Endodermal cell (in vitro differentiated cells): ENCODE results near the gene PHF2. TPM values are rescaled to one million over a fixed set of nuclear protein-coding genes. Genes with fewer than 3 reads are reported as not detected.

Source experiments
- DNase-seq: peaks from one replicate; pipeline ENCODE4 v3.0.0-alpha.2; 2017
- H3K27ac ChIP-seq: 2 replicates; pipeline ENCODE4 v1.5.1; 2013; ENCODE audit warnings: mild to moderate bottlenecking, low read depth, low read length, moderate library complexity
- H3K27me3 ChIP-seq: 2 replicates; pipeline ENCODE4 v1.6.1; 2013; ENCODE audit warnings: mild to moderate bottlenecking, low read length, moderate library complexity; ENCODE audit not compliant: insufficient read depth, control insufficient read depth, poor library complexity, severe bottlenecking
- H3K36me3 ChIP-seq: 2 replicates; pipeline ENCODE4 v1.7.0; 2013; ENCODE audit warnings: mild to moderate bottlenecking, low read length, moderate library complexity; ENCODE audit not compliant: control insufficient read depth, insufficient read depth
- H3K4me1 ChIP-seq: one replicate; pipeline ENCODE4 v1.7.0; 2013; ENCODE audit warnings: low read length; ENCODE audit not compliant: control insufficient read depth, insufficient read depth
- H3K4me3 ChIP-seq: 2 replicates; pipeline ENCODE4 v1.5.1; 2013; ENCODE audit warnings: mild to moderate bottlenecking, low read length, moderate library complexity
- H3K9ac ChIP-seq: 2 replicates; pipeline ENCODE4 v1.6.1; 2013; ENCODE audit warnings: mild to moderate bottlenecking, low read length, moderate library complexity; ENCODE audit not compliant: poor library complexity, severe bottlenecking; ENCODE audit errors: extremely low read depth
- H3K9me3 ChIP-seq: 2 replicates; pipeline ENCODE4 v1.6.1; 2013; ENCODE audit warnings: mild to moderate bottlenecking, low read length, moderate library complexity; ENCODE audit not compliant: control insufficient read depth
- H3K27ac Mint-ChIP-seq: 2 replicates; pipeline ENCODE4 v1.8.0; 2020; ENCODE audit warnings: mixed read lengths
- H3K27me3 Mint-ChIP-seq: 2 replicates; pipeline ENCODE4 v1.8.0; 2021; ENCODE audit warnings: mild to moderate bottlenecking, mixed read lengths; ENCODE audit not compliant: insufficient read depth
- H3K36me3 Mint-ChIP-seq: 2 replicates; pipeline ENCODE4 v1.8.0; 2020; ENCODE audit warnings: low read depth, mixed read lengths
- H3K4me1 Mint-ChIP-seq: 2 replicates; pipeline ENCODE4 v1.8.0; 2020; ENCODE audit warnings: mixed read lengths
- H3K4me3 Mint-ChIP-seq: 2 replicates; pipeline ENCODE4 v1.8.0; 2020; ENCODE audit warnings: mild to moderate bottlenecking, moderate library complexity, mixed read lengths
- H3K9me3 Mint-ChIP-seq: 2 replicates; pipeline ENCODE4 v1.8.0; 2020; ENCODE audit warnings: mild to moderate bottlenecking, mixed read lengths
- CTCF ChIP-seq: fragments of 200-600 bp; sonication (generic); conservative IDR thresholded peaks from 2 replicates; pipeline ENCODE4 v1.5.0; 2021; ENCODE audit warnings: antibody characterized with exemption, mild to moderate bottlenecking
- WGBS, 2 experiments: methylation state at CpG; one replicate each; pipeline versions ENCODE4 v1.1.5 to v1.1.7; 2013; ENCODE audit warnings: missing lambda C conversion rate in 2 of 2, mixed read lengths in 1 of 2; ENCODE audit not compliant: insufficient coverage in 1 of 2, insufficient read length in 1 of 2; 5-methylcytosine and 5-hydroxymethylcytosine counted together
- total RNA-seq, 2 donors: library from RNA; stranded (reverse); fragmentation: NEBNext Ultra II Directional in 1 of 2; extraction: Animal tissue kit (Norgen Biotek cat#: 25700) in 1 of 2; gene quantifications; 2 replicates in 1 of 2; 3 replicates in 1 of 2; pipeline ENCODE4 v1.2.1, GENCODE V29; 2021

Gene PHF2
- total RNA-seq, 2 donors from 2014 or later: 17.1 to 20.2 TPM

DNA sequence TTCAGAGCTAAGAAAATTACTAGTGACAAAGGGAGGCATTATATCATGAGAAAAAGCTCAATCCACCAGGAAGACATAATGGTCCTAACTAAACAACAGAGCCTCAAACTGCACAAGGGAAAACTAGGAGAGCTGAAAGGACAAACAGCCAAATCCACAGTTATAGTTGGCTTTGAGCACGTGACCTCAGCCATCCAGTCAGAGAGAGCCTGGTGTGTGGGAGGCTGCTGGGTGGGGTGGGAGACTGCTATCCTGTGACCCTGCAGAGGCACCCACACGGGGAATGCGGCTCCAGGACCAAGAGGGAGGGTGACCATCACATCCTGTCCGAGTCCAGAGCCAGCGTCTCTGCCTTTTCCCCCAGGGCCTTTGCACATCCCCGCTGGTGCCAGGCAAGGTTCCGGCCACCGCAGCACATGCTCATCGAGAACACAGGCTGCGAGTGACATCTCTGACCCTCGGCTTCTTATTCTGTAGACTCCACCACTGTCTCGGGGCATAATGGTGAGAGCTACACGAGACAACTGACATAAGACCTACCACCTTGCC lies 145.1 kb downstream of the PHF2 start:
- WGBS, 2 experiments: 90 to 91% methylated on average over 11 to 13 of the region's 13 CpGs
- TF ChIP-seq CTCF: no peak
- Mint-ChIP-seq H3K36me3 (no peaks in the 10 kb centered on the region), H3K4me1 (no peaks in the 10 kb centered on the region), H3K4me3 (no peak overlapping the region), H3K9me3 (peaks cover 5% of the 10 kb centered on the region), H3K27me3 (no peaks in the 10 kb centered on the region), H3K27ac (no peak overlapping the region)
- H3K36me3 ChIP-seq: no peaks in the 10 kb centered on the region
- no peak for DNase-seq
- H3K4me3 ChIP-seq: no peak overlapping the region
- H3K27ac ChIP-seq: no peak overlapping the region
- H3K9me3 ChIP-seq: no peaks in the 10 kb centered on the region
- no peaks in the 10 kb centered on the region for H3K4me1 ChIP-seq
- no peaks in the 10 kb centered on the region for H3K27me3 ChIP-seq
- no peak overlapping the region for H3K9ac ChIP-seq

DNA sequence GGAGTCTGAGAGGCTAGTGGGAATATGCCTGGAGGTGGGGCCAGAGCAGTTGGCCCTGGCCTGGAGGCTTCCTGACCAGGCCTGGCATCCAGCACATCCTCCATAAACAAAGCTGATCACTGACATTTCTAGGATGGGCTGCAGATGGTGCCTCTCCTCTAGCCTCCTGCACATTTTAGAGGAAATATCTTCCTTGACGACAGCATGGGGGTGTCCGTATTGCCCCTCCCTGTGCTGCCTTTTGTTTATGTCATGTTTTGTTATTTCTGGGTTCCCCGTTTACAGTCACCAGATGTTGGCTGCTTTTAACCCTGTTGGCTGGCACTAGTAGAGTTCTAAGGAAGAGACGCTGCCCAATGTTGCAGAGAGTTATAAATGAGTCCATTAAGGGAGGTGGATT lies 148.5 kb downstream of the PHF2 start:
- no peaks in the 10 kb centered on the region for H3K4me1 Mint-ChIP-seq
- TF ChIP-seq CTCF: no peak
- DNase-seq: no peak
- no peaks in the 10 kb centered on the region for H3K36me3 Mint-ChIP-seq
- H3K27me3 ChIP-seq: no peaks in the 10 kb centered on the region
- no peaks in the 10 kb centered on the region for H3K27me3 Mint-ChIP-seq
- no peak overlapping the region for H3K27ac ChIP-seq
- no peaks in the 10 kb centered on the region for H3K9me3 ChIP-seq
- H3K4me1 ChIP-seq: no peaks in the 10 kb centered on the region
- no peak overlapping the region for H3K4me3 Mint-ChIP-seq
- no peak overlapping the region for H3K27ac Mint-ChIP-seq
- peaks cover 5% of the 10 kb centered on the region for H3K9me3 Mint-ChIP-seq
- no peaks in the 10 kb centered on the region for H3K36me3 ChIP-seq
- WGBS, 2 experiments: 90% methylated on average over 4 of the region's 4 CpGs; no CpG with 5 or more reads in 1 of the 2 experiments
- H3K4me3 ChIP-seq: no peak overlapping the region
- H3K9ac ChIP-seq: no peak overlapping the region

GRCh38 chr9:93725382-93725781 lies 149.0 kb downstream of the PHF2 start:
- no peak overlapping the region for H3K9ac ChIP-seq
- no peak overlapping the region for H3K4me3 ChIP-seq
- Mint-ChIP-seq H3K4me1 (no peaks in the 10 kb centered on the region), H3K4me3 (no peak overlapping the region), H3K36me3 (no peaks in the 10 kb centered on the region), H3K27me3 (no peaks in the 10 kb centered on the region), H3K27ac (no peak overlapping the region), H3K9me3 (peaks cover 5% of the 10 kb centered on the region)
- 88 to 100% methylated on average over 6 of the region's 6 CpGs for WGBS, 2 experiments
- no peaks in the 10 kb centered on the region for H3K4me1 ChIP-seq
- DNase-seq: no peak
- no peak for TF ChIP-seq CTCF
- H3K27me3 ChIP-seq: no peaks in the 10 kb centered on the region
- no peaks in the 10 kb centered on the region for H3K9me3 ChIP-seq
- H3K27ac ChIP-seq: no peak overlapping the region
- H3K36me3 ChIP-seq: no peaks in the 10 kb centered on the region
